Activated CD4-positive, alpha-beta memory T cell treated with anti-CD3 and anti-CD28 coated beads for 36 hours (primary cell): Measurements from ENCODE around the gene CENPU. TPM values are rescaled to one million over a fixed set of nuclear protein-coding genes. Genes with fewer than 3 reads are reported as not detected.
A peak's percentile ranks its signal among the peaks of the same experiment; 100 is the strongest.

Experiments
- CTCF ChIA-PET: fragments of 350-600 bp; sonication (Branson Sonifier 250); formaldehyde crosslinking; loops from one replicate; lab custom pipeline; 2021; ENCODE audit warnings: antibody characterized with exemption, inconsistent platforms; lab: Charles Lee
- POLR2A ChIA-PET: fragments of 350-600 bp; sonication (Branson Sonifier 250); formaldehyde crosslinking; loops from one replicate; lab custom pipeline; 2021; ENCODE audit warnings: antibody characterized with exemption; lab: Charles Lee
- DNase-seq: peaks from one replicate; pipeline ENCODE4 v3.0.0-alpha.2; 2020
- H3K27ac Mint-ChIP-seq: one replicate; pipeline ENCODE4 v1.8.0; 2021; ENCODE audit warnings: mixed read lengths
- H3K27me3 Mint-ChIP-seq: one replicate; pipeline ENCODE4 v1.8.0; 2021; ENCODE audit warnings: mixed read lengths
- H3K36me3 Mint-ChIP-seq: one replicate; pipeline ENCODE4 v1.8.0; 2021; ENCODE audit warnings: mixed read lengths
- H3K4me1 Mint-ChIP-seq: one replicate; pipeline ENCODE4 v1.8.0; 2021; ENCODE audit warnings: low read depth, mixed read lengths
- H3K4me3 Mint-ChIP-seq: one replicate; pipeline ENCODE4 v1.8.0; 2021; ENCODE audit warnings: mild to moderate bottlenecking, mixed read lengths
- H3K9me3 Mint-ChIP-seq: one replicate; pipeline ENCODE4 v1.8.0; 2021; ENCODE audit warnings: mixed read lengths
- intact Hi-C: fragments of 100-400 bp; cut with micrococcal nuclease; formaldehyde crosslinking; loops from one replicate; pipeline ENCODE4 v1.15.1; 2023
- total RNA-seq, 2 experiments: library from RNA; stranded (reverse); gene quantifications; one replicate each; pipeline ENCODE4 v1.2.3, GENCODE V29; 2021

The CENPU gene
- total RNA-seq, 2 experiments from 2014 or later: 82.7 to 87.6 TPM

GRCh38 chr4:184699941-184700340, 34.0 kb downstream of the CENPU start:
- intact Hi-C loops: no loop called here
- H3K4me1 Mint-ChIP-seq: peaks cover 2% of the 10 kb centered on the region
- no peaks in the 10 kb centered on the region for H3K27me3 Mint-ChIP-seq
- ChIA-PET CTCF (no interaction called here), POLR2A (interaction anchor here (0.9 kb wide), 1 partner anchor 13 kb away, joined by 3 read pairs; no protein-coding TSS in a partner anchor)
- DNase-seq: no peak
- H3K4me3 Mint-ChIP-seq: no peak overlapping the region
- no peak overlapping the region for H3K27ac Mint-ChIP-seq
- no peaks in the 10 kb centered on the region for H3K9me3 Mint-ChIP-seq
- H3K36me3 Mint-ChIP-seq: peaks cover 46% of the 10 kb centered on the region

- no peaks in the 10 kb centered on the region for H3K4me1 Mint-ChIP-seq
- no peak overlapping the region for H3K27ac Mint-ChIP-seq
- ChIA-PET CTCF (no interaction called here), POLR2A (no interaction called here)
- H3K27me3 Mint-ChIP-seq: no peaks in the 10 kb centered on the region
- peaks cover 43% of the 10 kb centered on the region for H3K36me3 Mint-ChIP-seq
- intact Hi-C loops: no loop called here
- DNase-seq: no peak
- H3K9me3 Mint-ChIP-seq: no peaks in the 10 kb centered on the region
- H3K4me3 Mint-ChIP-seq: no peak overlapping the region
Measured at GRCh38 chr4:184697956-184698355, 35.9 kb downstream of the CENPU start.

GRCh38 chr4:184695178-184695896, 38.6 kb downstream of the CENPU start:
- DNase-seq: no peak
- no peaks in the 10 kb centered on the region for H3K27me3 Mint-ChIP-seq
- H3K27ac Mint-ChIP-seq: no peak overlapping the region
- H3K9me3 Mint-ChIP-seq: no peaks in the 10 kb centered on the region
- POLR2A ChIA-PET: no interaction called here
- intact Hi-C loops: no loop called here
- H3K4me1 Mint-ChIP-seq: peaks cover 4% of the 10 kb centered on the region
- H3K4me3 Mint-ChIP-seq: no peak overlapping the region
- CTCF ChIA-PET: no interaction called here
- peaks cover 47% of the 10 kb centered on the region for H3K36me3 Mint-ChIP-seq

- no peak for DNase-seq
- Mint-ChIP-seq H3K27ac (no peak overlapping the region), H3K36me3 (peaks cover 46% of the 10 kb centered on the region), H3K27me3 (no peaks in the 10 kb centered on the region), H3K4me1 (peaks cover 4% of the 10 kb centered on the region), H3K9me3 (no peaks in the 10 kb centered on the region), H3K4me3 (no peak overlapping the region)
- intact Hi-C loops: no loop called here
- POLR2A ChIA-PET: no interaction called here
- CTCF ChIA-PET: no interaction called here
Measured at GRCh38 chr4:184694412-184694956, 39.4 kb downstream of the CENPU start.

GRCh38 chr4:184693056-184693455, 40.8 kb downstream of the CENPU start:
- peaks cover 48% of the 10 kb centered on the region for H3K36me3 Mint-ChIP-seq

GRCh38 chr4:184689681-184690080, 44.2 kb downstream of the CENPU start:
- Mint-ChIP-seq H3K9me3 (no peaks in the 10 kb centered on the region), H3K4me3 (no peak overlapping the region), H3K36me3 (peaks cover 31% of the 10 kb centered on the region), H3K4me1 (peaks cover 11% of the 10 kb centered on the region), H3K27ac (no peak overlapping the region), H3K27me3 (no peaks in the 10 kb centered on the region)
- intact Hi-C loops: no loop called here
- POLR2A ChIA-PET: no interaction called here
- no peak for DNase-seq
- CTCF ChIA-PET: no interaction called here

More at GRCh38 chr4:184693056-184693455, 40.8 kb downstream of the CENPU start:
- H3K9me3 Mint-ChIP-seq: no peaks in the 10 kb centered on the region
- ChIA-PET CTCF (interaction anchor here (0.9 kb wide), 1 partner anchor 53 kb away, joined by 5 read pairs; no protein-coding TSS in a partner anchor), POLR2A (no interaction called here)
- no peak overlapping the region for H3K4me3 Mint-ChIP-seq
- no peak for DNase-seq
- no peak overlapping the region for H3K27ac Mint-ChIP-seq
- H3K27me3 Mint-ChIP-seq: no peaks in the 10 kb centered on the region
- peaks cover 11% of the 10 kb centered on the region for H3K4me1 Mint-ChIP-seq
- intact Hi-C loops: no loop called here

- H3K27ac Mint-ChIP-seq: no peak overlapping the region
- H3K36me3 Mint-ChIP-seq: peaks cover 24% of the 10 kb centered on the region
- no peaks in the 10 kb centered on the region for H3K9me3 Mint-ChIP-seq
- POLR2A ChIA-PET: no interaction called here
- intact Hi-C loops: no loop called here
- H3K27me3 Mint-ChIP-seq: no peaks in the 10 kb centered on the region
- H3K4me1 Mint-ChIP-seq: peaks cover 13% of the 10 kb centered on the region
- H3K4me3 Mint-ChIP-seq: no peak overlapping the region
- CTCF ChIA-PET: no interaction called here
- peak; percentile 61 for DNase-seq
Measured at GRCh38 chr4:184688447-184688846, 45.4 kb downstream of the CENPU start.

GRCh38 chr4:184688005-184688404, 45.9 kb downstream of the CENPU start:
- H3K27me3 Mint-ChIP-seq: no peaks in the 10 kb centered on the region
- no peak overlapping the region for H3K27ac Mint-ChIP-seq
- POLR2A ChIA-PET: no interaction called here
- CTCF ChIA-PET: no interaction called here
- peaks cover 13% of the 10 kb centered on the region for H3K4me1 Mint-ChIP-seq
- intact Hi-C loops: no loop called here
- H3K9me3 Mint-ChIP-seq: no peaks in the 10 kb centered on the region
- H3K36me3 Mint-ChIP-seq: peaks cover 22% of the 10 kb centered on the region
- H3K4me3 Mint-ChIP-seq: no peak overlapping the region
- DNase-seq: no peak

GRCh38 chr4:184684491-184685189, 49.3 kb downstream of the CENPU start:
- no peak for DNase-seq
- ChIA-PET POLR2A (no interaction called here), CTCF (interaction anchor here (0.6 kb wide), 1 partner anchor 15 kb away, joined by 4 read pairs; no protein-coding TSS in a partner anchor)
- H3K4me1 Mint-ChIP-seq: peaks cover 9% of the 10 kb centered on the region
- H3K27ac Mint-ChIP-seq: no peak overlapping the region
- no peaks in the 10 kb centered on the region for H3K27me3 Mint-ChIP-seq
- no peaks in the 10 kb centered on the region for H3K9me3 Mint-ChIP-seq
- H3K36me3 Mint-ChIP-seq: peaks cover 7% of the 10 kb centered on the region
- intact Hi-C loops: no loop called here
- H3K4me3 Mint-ChIP-seq: no peak overlapping the region

- H3K4me1 Mint-ChIP-seq: peaks cover 2% of the 10 kb centered on the region
- no peak overlapping the region for H3K4me3 Mint-ChIP-seq
- no peak for DNase-seq
- H3K27me3 Mint-ChIP-seq: no peaks in the 10 kb centered on the region
- H3K36me3 Mint-ChIP-seq: peaks cover 4% of the 10 kb centered on the region
- no peaks in the 10 kb centered on the region for H3K9me3 Mint-ChIP-seq
- POLR2A ChIA-PET: no interaction called here
- intact Hi-C loops: no loop called here
- CTCF ChIA-PET: no interaction called here
- no peak overlapping the region for H3K27ac Mint-ChIP-seq
Measured at GRCh38 chr4:184681916-184682315, 52.0 kb downstream of the CENPU start.

GRCh38 chr4:184680698-184681097, 53.2 kb downstream of the CENPU start:
- H3K4me1 Mint-ChIP-seq: peaks cover 2% of the 10 kb centered on the region
- H3K9me3 Mint-ChIP-seq: no peaks in the 10 kb centered on the region
- ChIA-PET CTCF (no interaction called here), POLR2A (no interaction called here)
- H3K4me3 Mint-ChIP-seq: no peak overlapping the region
- no peak overlapping the region for H3K27ac Mint-ChIP-seq
- no peak for DNase-seq
- no peaks in the 10 kb centered on the region for H3K27me3 Mint-ChIP-seq
- peaks cover 4% of the 10 kb centered on the region for H3K36me3 Mint-ChIP-seq
- intact Hi-C loops: no loop called here

GRCh38 chr4:184675821-184676492, 57.9 kb downstream of the CENPU start:
- DNase-seq: no peak
- no peaks in the 10 kb centered on the region for H3K4me1 Mint-ChIP-seq
- no peaks in the 10 kb centered on the region for H3K27me3 Mint-ChIP-seq
- ChIA-PET CTCF (no interaction called here), POLR2A (no interaction called here)
- no peaks in the 10 kb centered on the region for H3K9me3 Mint-ChIP-seq
- no peak overlapping the region for H3K4me3 Mint-ChIP-seq
- peaks cover 22% of the 10 kb centered on the region for H3K36me3 Mint-ChIP-seq
- intact Hi-C loops: no loop called here
- no peak overlapping the region for H3K27ac Mint-ChIP-seq
